ENCODE results near the gene CSNK1D.

Gene CSNK1D

DNA sequence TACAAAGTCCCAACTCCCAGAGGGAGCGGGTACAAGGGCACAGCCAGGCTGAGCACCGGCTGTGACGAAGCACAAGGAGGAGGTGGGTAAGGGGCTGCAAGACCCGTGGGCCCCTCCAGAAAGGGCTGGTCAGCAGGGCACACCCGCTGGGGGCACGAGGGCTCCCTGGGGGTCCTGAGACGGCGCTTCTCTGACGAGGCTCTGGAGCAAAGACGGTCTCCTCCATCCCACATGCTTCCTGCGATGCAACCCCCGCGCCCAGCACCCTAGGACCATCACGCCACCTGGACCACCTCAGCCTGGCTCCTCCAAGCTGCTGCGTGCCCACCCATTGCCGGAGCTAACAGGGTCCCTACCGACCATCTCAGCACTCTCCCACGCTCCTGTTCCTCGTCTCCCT is 69.6 kb downstream of the CSNK1D start:
- ChIA-PET CTCF (interaction anchor here (0.6 kb wide), 1 partner anchor 78 kb away, joined by 5 read pairs; no protein-coding TSS in a partner anchor), POLR2A (ENCODE audit: low non-redundant PET) (no interaction called here)
- TF ChIP-seq, protein P1, sequence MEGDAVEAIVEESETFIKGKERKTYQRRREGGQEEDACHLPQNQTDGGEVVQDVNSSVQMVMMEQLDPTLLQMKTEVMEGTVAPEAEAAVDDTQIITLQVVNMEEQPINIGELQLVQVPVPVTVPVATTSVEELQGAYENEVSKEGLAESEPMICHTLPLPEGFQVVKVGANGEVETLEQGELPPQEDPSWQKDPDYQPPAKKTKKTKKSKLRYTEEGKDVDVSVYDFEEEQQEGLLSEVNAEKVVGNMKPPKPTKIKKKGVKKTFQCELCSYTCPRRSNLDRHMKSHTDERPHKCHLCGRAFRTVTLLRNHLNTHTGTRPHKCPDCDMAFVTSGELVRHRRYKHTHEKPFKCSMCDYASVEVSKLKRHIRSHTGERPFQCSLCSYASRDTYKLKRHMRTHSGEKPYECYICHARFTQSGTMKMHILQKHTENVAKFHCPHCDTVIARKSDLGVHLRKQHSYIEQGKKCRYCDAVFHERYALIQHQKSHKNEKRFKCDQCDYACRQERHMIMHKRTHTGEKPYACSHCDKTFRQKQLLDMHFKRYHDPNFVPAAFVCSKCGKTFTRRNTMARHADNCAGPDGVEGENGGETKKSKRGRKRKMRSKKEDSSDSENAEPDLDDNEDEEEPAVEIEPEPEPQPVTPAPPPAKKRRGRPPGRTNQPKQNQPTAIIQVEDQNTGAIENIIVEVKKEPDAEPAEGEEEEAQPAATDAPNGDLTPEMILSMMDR (conservative IDR thresholded peaks at IDR 0.05; ENCODE audit: low read depth): no peak
- H3K27ac ChIP-seq: peak overlapping the region; percentile 95
- DNase-seq (ENCODE audit: low spot score): no peak

DNA sequence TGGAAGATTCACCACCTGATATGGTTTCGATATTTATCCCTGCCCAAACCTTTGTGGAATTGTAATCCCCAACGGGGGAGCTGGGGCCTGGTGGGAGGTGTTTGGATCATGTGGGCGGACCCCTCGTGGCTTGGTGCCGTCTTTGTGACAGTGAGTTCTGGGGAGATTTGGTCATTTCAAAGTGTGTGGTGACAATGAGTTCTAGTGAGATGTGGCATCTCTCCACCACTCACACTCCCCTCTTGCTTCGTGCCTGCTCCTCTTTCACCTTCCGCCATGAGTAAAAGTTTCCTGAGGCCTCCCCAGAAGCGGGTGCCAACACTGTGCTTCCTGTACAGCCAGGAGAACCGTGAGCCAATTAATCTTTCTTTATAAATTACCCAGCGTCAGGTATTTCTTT is 70.5 kb downstream of the CSNK1D start:
- H3K27ac ChIP-seq: 0 out of 2 replicates have a peak overlapping the region, but pooled peaks have one; percentile 14
- TF ChIP-seq, protein P1 (conservative IDR thresholded peaks at IDR 0.05; ENCODE audit: low read depth): no peak
- CTCF ChIA-PET: interaction anchor here (0.6 kb wide), 1 partner anchor 106 kb away, joined by 4 read pairs; no protein-coding TSS in a partner anchor
- POLR2A ChIA-PET (ENCODE audit: low non-redundant PET): no interaction called here
- DNase-seq (ENCODE audit: low spot score): no peak

DNA sequence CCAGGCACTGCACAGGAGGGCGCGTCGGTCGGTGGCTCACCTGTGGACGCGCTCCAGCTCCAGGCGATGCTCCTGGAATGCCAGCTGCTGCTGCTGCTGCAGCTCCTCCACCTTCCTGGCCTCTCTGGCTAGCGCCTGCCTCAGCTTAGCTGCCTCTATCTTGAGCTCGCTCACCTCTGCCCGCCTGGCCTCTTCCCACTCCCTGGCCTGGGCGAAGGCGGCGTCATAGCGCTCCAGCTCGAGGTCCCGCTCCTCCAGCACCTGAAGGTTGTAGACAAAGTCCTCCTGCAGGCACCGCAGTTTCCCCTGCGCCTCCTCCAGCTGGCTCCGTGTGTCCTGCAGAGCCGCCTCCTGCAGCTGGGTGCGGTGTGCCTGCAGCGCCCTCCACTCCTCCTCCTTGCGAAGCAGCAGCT is 72.0 kb downstream of the CSNK1D start:
- H3K27ac ChIP-seq: peak overlapping the region; percentile 14
- CTCF ChIA-PET: no interaction called here
- no peak for DNase-seq (ENCODE audit: low spot score)
- POLR2A ChIA-PET (ENCODE audit: low non-redundant PET): interaction anchor here (0.9 kb wide), 1 partner anchor 34 kb away, joined by 3 read pairs; no protein-coding TSS in a partner anchor
- TF ChIP-seq, protein P1 (conservative IDR thresholded peaks at IDR 0.05; ENCODE audit: low read depth): no peak

DNA sequence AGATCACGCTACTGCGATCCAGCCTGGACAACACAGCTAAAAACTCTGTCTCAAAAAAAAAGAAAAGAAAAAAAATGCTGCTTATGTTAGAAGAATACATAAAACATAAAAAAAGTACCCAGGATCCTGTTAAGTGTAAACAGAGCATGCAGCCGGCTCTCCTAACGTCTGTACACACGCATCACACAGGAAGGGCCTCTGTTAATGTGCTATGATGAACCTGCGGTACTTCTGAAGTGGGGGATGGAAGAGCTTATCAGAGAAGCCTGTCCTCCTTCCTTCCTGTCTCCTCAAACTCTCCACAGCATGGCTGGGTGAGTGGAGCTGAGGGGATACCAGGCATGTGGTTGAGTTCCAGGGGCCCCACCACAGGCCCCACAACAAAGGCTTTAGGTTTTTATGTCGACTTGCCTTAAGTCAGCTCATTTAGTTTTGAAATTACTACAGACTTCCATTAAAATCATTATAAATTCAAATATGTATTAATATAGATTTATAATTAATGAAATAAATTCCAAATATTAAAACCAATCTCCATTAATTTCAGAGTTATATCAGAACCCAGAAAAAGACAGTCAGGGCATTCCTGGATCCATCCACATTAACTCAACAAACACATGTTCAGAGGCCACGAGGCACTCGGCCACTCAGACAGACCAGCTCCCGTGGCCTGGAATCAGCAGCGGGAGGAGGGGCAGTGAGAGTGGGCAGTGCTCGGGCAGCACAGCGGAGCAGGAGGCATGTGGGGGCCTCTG is 72.6 kb downstream of the CSNK1D start:
- TF ChIP-seq, protein P1 (conservative IDR thresholded peaks at IDR 0.05; ENCODE audit: low read depth): no peak
- H3K27ac ChIP-seq: peak overlapping the region; percentile 14
- POLR2A ChIA-PET (ENCODE audit: low non-redundant PET): interaction anchor here (0.6 to 0.9 kb wide), 2 partner anchors 34 to 97 kb away, joined by 3 read pairs; no protein-coding TSS in a partner anchor
- CTCF ChIA-PET: no interaction called here
- DNase-seq (ENCODE audit: low spot score): no peak

DNA sequence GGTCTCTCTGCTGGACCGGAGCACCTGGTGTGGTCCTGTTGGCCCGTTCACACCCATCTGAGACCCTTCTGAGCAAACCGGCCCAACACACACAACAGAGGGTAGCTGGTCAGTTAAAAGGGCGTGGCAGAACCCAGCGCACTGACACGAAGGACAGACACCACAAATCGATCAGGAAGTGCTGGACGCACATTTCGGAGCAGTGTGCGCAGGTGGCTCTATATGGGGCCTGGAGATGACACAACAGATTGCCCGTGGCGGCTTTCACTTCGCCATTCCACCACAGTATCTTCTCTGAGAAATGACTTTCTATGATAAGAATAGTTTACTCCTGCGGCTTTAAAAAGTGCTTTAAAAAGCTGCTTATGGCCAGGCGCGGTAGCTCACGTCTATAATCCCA is 73.4 kb downstream of the CSNK1D start:
- CTCF ChIA-PET: interaction anchor here (0.6 kb wide), 1 partner anchor 121 kb away, joined by 3 read pairs; no protein-coding TSS in a partner anchor
- POLR2A ChIA-PET (ENCODE audit: low non-redundant PET): interaction anchor here (0.6 kb wide), 1 partner anchor 97 kb away, joined by 3 read pairs; no protein-coding TSS in a partner anchor
- DNase-seq (ENCODE audit: low spot score): no peak
- TF ChIP-seq, protein P1 (conservative IDR thresholded peaks at IDR 0.05; ENCODE audit: low read depth): no peak
- peak overlapping the region; percentile 4; the same call in 1 of the 2 replicates for H3K27ac ChIP-seq

DNA sequence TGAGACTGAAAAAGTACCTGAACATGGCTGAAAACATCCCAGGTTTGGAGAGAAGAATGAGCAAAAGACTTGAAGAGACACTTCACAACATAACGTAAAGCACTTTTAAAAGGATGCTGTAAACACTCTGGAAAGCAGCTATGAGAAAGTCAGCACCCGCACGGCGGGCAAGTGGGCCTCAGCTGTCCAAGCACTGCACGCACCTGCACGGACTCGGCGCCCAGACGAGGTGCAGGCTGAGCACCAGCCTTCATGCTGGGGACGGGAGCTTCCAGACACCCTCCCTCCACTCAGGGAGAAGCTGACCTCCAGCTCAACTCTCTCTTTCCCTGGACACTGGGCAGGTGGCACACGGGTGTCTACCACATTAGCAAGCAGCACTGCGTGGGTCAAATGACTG is 74.0 kb downstream of the CSNK1D start:
- DNase-seq (ENCODE audit: low spot score): no peak
- no peak overlapping the region; the same call in 1 of the 2 replicates for H3K27ac ChIP-seq
- ChIA-PET CTCF (interaction anchor here (0.6 kb wide), 1 partner anchor 580 kb away, joined by 3 read pairs; no protein-coding TSS in a partner anchor), POLR2A (ENCODE audit: low non-redundant PET) (no interaction called here)
- TF ChIP-seq, protein P1 (conservative IDR thresholded peaks at IDR 0.05; ENCODE audit: low read depth): no peak

Measured in RWPE1 (cell line).